AG04450 (cell line): Measurements from ENCODE around the gene CRYBG3. TPM values are rescaled to one million over a fixed set of nuclear protein-coding genes. Genes with fewer than 3 reads are reported as not detected.

Experiments used
- CTCF ChIA-PET: fragments of 300-600, 350-600 bp; formaldehyde crosslinking; extraction: SDS; loops from one replicate; lab custom pipeline; 2022; ENCODE audit warnings: antibody characterized with exemption, inconsistent platforms; lab: Charles Lee
- POLR2A ChIA-PET: fragments of 350-600 bp; formaldehyde crosslinking; extraction: SDS; loops from one replicate; lab custom pipeline; 2021; ENCODE audit warnings: antibody characterized with exemption, inconsistent platforms; lab: Yijun Ruan, JAX
- DNase-seq: peaks from one replicate; pipeline ENCODE4 v3.0.0-alpha.2; 2011; ENCODE audit warnings: low read depth, low spot score
- H3K27ac ChIP-seq: one replicate; pipeline ENCODE4 v1.5.1; 2012; ENCODE audit warnings: low read depth, low read length, control low read depth
- H3K27me3 ChIP-seq: one replicate; pipeline ENCODE4 v1.6.0; 2012; ENCODE audit warnings: low read length; ENCODE audit not compliant: control insufficient read depth, insufficient read depth
- H3K4me3 ChIP-seq: 2 replicates; pipeline ENCODE4 v1.5.1; 2011; ENCODE audit warnings: mild to moderate bottlenecking, low read depth, low read length, control low read depth
- H3K9me3 ChIP-seq: 2 replicates; pipeline ENCODE4 v1.5.1; 2012; ENCODE audit warnings: low read length; ENCODE audit not compliant: control insufficient read depth, insufficient read depth
- CTCF ChIP-seq: IDR thresholded peaks from 2 replicates; pipeline ENCODE4 v1.5.1; 2011; ENCODE audit warnings: low read depth, low read length, control low read depth, inconsistent platforms
- polyA plus RNA-seq: library from polyadenylated mRNA; depleted of rRNA; stranded (reverse); fragments of >200 nt; gene quantifications from 2 replicates; pipeline ENCODE4 v1.2.3, GENCODE V29; 2011; rRNA removed

CRYBG3 gene
- polyA plus RNA-seq, 1 experiment, result 9.9 TPM

DNA sequence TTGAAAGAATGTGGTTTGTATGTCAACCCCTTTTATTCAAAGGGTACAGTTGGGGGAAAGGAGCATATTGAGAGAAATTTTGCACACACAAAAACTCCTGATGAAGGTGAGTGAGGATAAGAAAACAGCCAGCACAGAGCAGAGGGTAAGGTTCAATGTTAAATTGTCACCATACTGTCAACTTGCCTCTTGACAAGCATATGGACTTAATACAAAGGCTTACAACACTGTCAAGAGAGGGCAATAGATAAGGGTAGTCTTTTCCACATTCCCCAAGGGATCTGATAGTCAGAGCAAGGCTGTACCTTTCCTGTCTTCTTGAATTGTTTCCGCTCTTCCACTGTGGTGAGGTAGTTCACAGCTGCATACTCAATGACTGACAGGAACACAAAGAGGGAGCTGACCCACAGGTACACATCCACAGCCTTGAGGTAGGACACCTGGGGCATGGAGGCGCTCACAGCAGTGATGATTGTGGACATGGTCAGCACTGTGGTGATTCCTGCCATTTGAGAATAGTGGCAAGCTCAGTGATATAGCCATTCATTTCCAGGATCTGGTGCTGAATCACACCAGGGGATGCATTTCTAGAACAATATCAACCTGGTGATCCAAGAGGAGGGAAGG lies 170.8 kb downstream of the CRYBG3 start:
- CTCF ChIA-PET, result no interaction called here
- H3K9me3 ChIP-seq, result no peaks in the 10 kb centered on the region
- no peak for TF ChIP-seq CTCF

GRCh38 chr3:97993526-97993925 lies 171.7 kb downstream of the CRYBG3 start:
- Histone ChIP-seq H3K4me3 (no peak overlapping the region), H3K9me3 (no peaks in the 10 kb centered on the region), H3K27ac (no peak overlapping the region), H3K27me3 (peaks cover 3% of the 10 kb centered on the region)
- CTCF ChIA-PET, result no interaction called here
- no peak for DNase-seq
- POLR2A ChIA-PET, result no interaction called here
- no peak for TF ChIP-seq CTCF

More for the DNA sequence above, 170.8 kb downstream of the CRYBG3 start:
- no peak for DNase-seq
- Histone ChIP-seq H3K4me3 (no peak overlapping the region), H3K27ac (no peak overlapping the region), H3K27me3 (peaks cover 4% of the 10 kb centered on the region)
- POLR2A ChIA-PET, result no interaction called here

DNA sequence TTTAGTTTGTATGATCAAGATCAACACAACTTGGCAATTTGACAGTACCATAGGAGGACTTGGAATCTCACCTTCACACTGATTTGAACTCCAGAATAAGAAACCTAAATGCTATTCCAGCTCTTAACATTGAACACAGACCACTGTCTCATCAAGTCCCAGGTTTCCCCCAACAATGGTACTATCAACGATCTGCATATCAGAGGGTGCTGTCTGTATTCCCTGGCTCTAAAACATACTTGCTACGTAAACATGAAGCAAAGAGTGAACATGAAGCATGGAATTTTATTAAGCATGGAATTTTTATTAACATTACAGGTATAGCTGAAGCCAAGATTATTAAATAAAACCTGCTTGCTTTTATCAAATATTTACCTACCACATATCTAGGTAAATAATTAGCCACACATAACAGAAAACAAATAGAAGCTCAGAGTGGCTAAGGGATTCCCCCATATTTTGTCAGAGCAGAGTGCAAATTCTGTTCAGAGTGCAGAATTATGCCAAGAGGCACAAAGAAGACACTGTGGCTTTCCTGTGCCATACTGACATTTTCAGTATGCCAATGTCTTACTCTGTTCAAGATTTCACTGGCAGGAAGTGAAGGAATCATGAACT lies 172.6 kb downstream of the CRYBG3 start:
- POLR2A ChIA-PET, result no interaction called here
- DNase-seq, result no peak
- no peak overlapping the region for H3K4me3 ChIP-seq
- H3K9me3 ChIP-seq, result no peaks in the 10 kb centered on the region
- H3K27ac ChIP-seq, result no peak overlapping the region
- CTCF ChIA-PET, result no interaction called here
- no peak for TF ChIP-seq CTCF
- H3K27me3 ChIP-seq, result peaks cover 3% of the 10 kb centered on the region

Other genes with a start within 250 kb of the CRYBG3 start
- gene ARL6, start 57.3 kb upstream of the CRYBG3 start, polyA plus RNA-seq, result 3.5 and 5.0 TPM in 2 replicates
- 23.1 and 27.3 TPM in 2 replicates for gene RIOX2, start 150.4 kb downstream of the CRYBG3 start, polyA plus RNA-seq
- gene GABRR3, start 213.3 kb downstream of the CRYBG3 start, polyA plus RNA-seq, result not detected in 2 replicates